HT1080 (cell line): ENCODE data around the gene ARCN1. TPM values are rescaled to one million over a fixed set of nuclear protein-coding genes. Genes with fewer than 3 reads are reported as not detected.

Experiments
- DNase-seq: peaks from one replicate; pipeline ENCODE4 v3.0.0-alpha.2; 2015; ENCODE audit warnings: low read depth
- total RNA-seq: library from RNA; depleted of rRNA; stranded (reverse); fragments of >200 nt; shearing (Covaris generic); gene quantifications from 2 replicates; pipeline ENCODE4 v1.2.3, GENCODE V29; 2014

The ARCN1 gene
- total RNA-seq, 1 experiment from 2014 or later: 116 TPM

DNA sequence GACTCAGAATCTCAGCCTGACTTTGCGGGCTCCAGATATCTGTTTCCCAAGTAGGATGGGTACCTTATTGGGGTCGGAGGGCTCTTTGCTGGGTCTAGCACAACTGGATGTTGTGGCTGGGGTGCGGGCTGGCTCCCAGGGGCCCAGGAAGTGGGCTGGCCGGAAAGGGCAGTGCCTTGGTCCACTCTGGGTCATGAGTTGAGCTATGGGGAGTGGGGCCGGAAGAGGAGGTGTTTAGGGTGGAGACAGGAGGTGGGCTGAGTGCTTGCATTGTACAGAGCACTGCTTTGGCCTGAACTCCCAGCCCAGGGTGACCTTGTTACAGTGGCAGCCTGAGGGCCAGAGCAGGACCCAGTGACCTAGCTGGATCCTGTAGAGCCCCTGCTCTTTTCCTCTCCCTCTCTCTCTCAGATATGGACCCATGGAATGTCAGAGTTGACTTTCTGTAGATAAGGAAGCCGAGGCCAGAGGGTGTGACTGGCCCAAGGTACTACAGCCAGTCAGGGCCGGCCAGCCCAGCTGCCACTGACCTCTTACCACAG lies 48.4 kb downstream of the ARCN1 start:
- DNase-seq: peak; percentile 91

- peak; percentile 91 for DNase-seq
These were observed 49.0 kb downstream of the ARCN1 start for GRCh38 chr11:118621071-118621783.

DNA sequence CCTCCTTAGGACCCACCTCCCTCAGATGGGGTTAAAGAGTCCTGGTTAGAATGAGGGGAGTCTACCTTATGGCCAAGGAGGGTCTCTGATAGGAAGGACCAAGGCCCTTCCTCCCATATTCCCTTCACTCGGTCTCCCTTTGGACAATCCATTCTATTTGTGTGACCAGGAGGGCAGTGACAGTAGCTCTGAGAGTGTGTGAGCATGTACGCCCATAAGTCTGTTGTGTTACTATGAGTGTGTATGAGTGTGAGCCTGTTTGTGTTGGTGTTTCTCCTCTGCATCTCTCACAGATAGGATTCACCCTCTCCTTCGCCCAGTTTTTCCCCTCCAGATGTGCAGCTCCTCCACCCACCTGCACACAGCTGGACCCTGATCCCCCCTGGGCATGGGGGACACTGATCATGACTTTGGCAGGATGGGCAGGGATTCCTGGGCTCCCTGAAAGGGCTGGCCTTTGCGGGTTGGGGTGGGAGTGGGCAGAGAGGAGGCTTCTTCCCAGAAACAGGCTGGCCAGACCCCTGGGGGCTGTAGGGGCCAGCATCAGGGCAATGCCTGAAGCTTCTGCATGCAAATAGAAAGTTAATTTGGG lies 49.7 kb downstream of the ARCN1 start:
- DNase-seq: no peak

- peak; percentile 85 for DNase-seq
These were observed 50.4 kb downstream of the ARCN1 start for GRCh38 chr11:118622376-118623268.

DNA sequence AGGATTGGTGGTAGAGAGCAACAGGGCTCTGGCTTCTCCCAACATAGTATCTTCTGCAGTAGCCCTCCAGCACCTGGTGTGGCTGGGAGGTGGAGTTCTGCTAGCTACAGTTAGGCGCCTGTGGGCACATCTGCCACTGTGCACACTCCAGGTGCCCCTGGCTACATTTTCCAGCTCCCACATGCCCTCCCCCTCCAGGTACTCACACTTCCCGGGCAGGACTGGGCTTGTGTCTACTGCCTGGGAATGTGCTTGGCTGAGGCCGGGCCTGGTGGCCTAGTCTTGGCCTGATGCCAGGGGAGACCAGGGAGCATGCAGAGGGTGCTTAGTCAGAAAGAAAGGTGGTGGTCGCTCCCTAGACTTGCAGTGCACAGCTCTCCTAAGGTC lies 51.1 kb downstream of the ARCN1 start:
- peak; percentile 66 for DNase-seq

DNA sequence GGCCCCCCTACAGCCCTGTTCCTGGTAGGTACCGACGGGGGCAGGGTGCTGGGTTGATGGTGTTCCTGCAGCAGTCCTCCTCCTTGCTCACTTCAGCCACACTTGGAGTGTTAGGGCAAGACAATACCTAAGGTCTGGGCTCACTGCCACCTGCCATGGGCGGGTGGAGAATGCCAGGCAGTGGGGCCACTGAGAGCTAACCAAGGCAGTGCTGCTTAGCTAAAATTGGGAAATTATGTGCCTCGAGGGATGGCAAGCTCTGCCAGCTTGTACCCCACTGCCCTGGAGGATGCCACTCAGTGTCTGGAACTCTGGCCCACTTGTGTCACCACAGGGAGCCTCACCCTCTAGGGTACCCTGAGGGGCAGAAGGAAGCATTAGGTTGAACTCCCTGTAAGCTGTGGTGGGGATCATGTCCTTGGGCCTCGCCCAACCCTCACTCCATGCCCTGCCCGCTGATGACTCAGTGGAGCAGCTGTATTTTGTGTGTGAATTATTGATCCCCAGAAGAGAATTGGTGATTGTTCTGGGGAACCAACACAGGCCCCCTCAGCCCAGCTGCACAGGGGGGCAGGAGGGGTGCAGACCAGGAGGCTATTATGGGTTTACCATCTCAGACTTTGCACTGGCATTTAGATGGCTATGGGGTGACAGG lies 53.0 kb downstream of the ARCN1 start:
- no peak for DNase-seq

- DNase-seq: no peak
These were observed 53.8 kb downstream of the ARCN1 start for GRCh38 chr11:118625976-118626375.

DNA sequence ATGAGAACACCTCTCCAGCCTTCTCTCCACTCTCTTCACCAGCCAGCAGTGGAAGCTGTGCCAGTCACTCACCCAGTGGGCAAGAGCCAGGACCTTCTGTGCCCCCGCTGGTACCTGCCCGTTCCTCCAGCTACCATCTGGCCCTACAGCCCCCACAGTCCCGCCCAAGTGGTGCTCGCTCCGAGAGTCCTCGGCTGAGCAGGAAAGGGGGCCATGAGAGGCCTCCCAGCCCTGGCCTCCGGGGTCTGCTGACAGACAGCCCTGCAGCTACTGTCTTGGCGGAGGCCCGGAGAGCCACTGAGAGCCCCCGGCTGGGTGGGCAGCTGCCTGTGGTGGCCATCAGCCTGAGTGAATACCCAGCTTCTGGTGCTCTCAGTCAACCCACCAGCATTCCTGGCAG lies 55.4 kb downstream of the ARCN1 start:
- DNase-seq: no peak

- DNase-seq: no peak
These were observed 55.8 kb downstream of the ARCN1 start for GRCh38 chr11:118628031-118628430.

DNA sequence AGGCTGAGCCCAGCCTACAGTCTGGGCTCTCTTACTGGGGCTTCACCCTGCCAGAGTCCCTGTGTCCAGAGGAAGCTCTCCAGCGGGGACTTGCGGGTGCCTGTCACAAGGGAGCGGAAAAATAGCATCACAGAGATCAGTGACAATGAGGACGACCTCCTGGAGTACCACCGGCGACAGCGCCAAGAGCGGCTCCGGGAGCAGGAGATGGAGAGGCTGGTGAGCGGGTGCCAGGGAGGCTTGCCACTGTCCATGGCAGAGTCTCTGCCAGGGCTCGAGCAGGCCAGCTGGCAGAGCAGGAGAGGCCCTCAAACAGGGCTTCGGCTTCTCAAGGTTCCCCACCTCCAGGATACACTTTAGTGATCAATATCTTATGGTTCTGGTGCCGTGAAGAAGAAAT lies 56.2 kb downstream of the ARCN1 start:
- DNase-seq: no peak

DNA sequence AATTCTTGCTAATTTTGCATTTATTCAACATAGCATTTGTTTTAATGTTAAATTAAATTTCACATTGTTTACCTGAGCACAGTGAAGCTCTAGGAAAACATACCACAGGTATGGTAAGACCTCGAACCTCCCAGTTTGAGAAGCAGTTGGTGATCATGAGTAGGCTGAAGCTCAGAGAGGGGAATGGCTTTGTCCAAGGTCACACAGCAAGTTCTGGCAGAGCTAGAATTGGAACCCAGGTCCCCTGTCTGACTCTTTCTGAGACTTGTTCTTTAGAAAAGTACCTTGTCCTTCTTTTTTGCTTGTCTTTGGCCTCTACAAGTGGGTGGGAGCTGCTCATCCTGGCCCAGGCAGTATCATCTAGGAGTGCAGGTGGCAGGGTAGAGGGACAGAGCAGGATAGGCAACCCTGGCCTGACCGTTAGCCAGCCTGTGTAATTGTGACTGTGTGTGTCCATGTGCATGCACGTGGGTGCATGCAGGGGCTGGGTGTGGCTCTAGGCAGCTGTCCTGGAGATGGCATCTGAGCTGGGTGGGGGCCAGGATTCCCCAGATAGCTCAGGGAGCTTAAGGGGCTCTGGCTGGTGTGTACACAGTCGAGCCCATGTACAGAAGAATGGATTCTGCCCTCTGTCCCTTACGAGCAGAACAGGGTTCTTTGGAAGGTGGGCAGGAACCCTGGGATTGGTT lies 56.8 kb downstream of the ARCN1 start:
- no peak for DNase-seq

- DNase-seq: no peak
These were observed 57.8 kb downstream of the ARCN1 start for GRCh38 chr11:118629761-118630661.

DNA sequence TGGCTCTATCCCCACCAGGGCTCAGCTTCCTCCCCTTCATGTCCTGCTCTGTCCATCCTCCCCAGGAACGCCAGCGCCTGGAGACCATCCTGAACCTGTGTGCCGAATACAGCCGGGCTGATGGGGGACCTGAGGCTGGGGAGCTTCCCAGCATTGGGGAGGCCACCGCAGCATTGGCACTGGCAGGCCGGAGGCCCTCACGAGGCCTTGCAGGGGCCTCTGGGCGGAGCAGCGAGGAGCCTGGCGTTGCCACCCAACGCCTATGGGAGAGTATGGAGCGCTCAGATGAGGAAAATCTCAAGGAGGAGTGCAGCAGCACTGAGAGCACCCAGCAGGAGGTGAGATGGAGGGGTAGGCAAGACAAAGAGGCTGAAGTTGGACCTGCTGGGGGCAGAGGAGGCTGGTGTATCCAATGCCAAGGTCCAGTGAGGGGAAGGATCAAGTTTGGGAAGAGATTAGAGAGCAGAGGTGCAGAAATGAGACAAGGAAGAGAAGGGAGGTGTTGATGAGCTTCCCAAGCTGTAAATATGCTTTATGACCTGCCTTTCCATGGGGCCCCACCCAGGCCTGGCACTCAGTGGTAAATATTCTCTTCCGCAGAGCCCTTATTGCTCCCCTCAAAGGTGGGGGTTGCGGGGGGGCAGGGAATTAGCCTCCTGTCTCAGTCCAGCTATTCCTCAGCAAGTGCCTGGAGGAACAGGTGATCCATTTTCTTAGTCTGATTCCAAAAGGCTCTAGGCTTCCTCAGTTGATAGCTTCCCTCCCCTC lies 59.1 kb downstream of the ARCN1 start:
- DNase-seq: no peak

DNA sequence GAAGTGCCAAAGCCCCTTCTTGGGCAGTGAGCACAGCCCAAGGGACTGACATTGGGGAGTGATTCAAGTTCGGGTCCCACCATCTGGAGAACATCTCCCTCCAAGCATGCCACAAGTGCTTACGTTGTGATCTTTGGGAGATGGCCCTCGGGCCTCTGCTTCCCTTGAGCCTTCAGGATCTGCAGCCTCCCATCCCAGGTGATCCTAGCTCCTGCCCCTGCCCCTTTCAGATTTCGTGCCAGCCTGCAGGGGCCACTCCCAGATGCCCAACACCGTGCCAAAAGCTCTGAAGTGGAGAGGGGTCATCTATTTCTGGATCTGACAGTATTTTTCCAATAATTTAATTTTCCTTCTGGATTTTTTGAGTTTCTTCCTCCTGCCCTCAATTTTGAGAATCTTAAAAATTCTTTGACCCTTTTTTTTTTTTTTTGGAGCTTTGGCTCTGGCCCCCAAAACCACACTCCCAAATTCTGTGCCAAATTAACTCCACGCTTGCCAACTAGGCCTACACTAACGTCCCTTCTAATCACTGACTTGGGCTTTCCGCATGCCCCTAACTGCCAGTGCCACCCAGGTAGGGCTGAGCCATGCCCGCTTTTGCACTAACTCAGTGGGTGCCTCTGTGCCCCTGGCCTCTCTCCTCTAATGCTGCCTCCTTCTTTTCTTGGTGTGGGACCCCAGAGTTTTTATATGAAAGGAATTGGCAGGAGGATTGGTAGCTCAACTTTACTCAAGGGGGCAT lies 60.5 kb downstream of the ARCN1 start:
- DNase-seq: no peak

GRCh38 chr11:118633319-118633690 lies 61.1 kb downstream of the ARCN1 start:
- DNase-seq: no peak

DNA sequence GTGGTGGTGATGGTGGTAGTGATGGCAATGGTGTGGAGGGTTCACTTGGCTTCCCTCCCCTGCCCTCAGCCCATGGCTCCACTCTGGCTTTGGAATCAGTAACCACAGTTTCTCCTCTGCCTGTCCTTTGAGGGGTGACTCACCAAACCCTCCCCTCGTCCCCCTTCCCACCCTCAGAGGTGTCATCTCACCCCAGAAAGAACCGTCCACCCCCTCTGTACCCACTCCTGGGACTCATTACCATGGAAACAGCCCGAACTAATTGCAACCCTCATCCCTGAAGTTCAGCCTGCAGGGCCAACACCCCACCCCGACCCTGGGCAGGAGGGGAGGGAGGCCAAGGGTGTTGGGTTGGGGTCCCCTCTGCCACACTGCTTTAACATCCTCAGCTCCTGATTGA lies 61.8 kb downstream of the ARCN1 start:
- no peak for DNase-seq

GRCh38 chr11:118634431-118635236 lies 62.4 kb downstream of the ARCN1 start:
- no peak for DNase-seq

- DNase-seq: no peak
These were observed 63.0 kb downstream of the ARCN1 start for GRCh38 chr11:118635237-118635591.
